Liver (tissue), 3 donors: ENCODE measurements around the gene ENOPH1.

ENCODE experiments used
- EGR1 ChIP-seq, 2 donors: IDR thresholded peaks; 2 replicates each; pipeline ENCODE4 v1.6.1; 2016 to 2018; ENCODE audit warnings: antibody characterized with exemption in 2 of 2, low read depth in 2 of 2
- FOXA1 ChIP-seq: IDR thresholded peaks from 2 replicates; pipeline ENCODE4 v1.6.1; 2016; ENCODE audit warnings: antibody characterized with exemption
- GABPA ChIP-seq, 2 donors: IDR thresholded peaks in 1 of 2; conservative IDR thresholded peaks in 1 of 2; 2 replicates each; pipeline ENCODE4 v1.6.1; 2016; ENCODE audit warnings: antibody characterized with exemption in 2 of 2, mild to moderate bottlenecking in 1 of 2, moderate library complexity in 1 of 2
- RAD21 ChIP-seq, 2 donors: IDR thresholded peaks; 2 replicates each; pipeline ENCODE4 v1.6.1; 2016; ENCODE audit warnings: antibody characterized with exemption in 2 of 2, mild to moderate bottlenecking in 2 of 2
- RXRA ChIP-seq, 2 donors: IDR thresholded peaks; 2 replicates each; pipeline ENCODE4 v1.6.1; 2017 to 2018; ENCODE audit warnings: antibody characterized with exemption in 2 of 2, mild to moderate bottlenecking in 1 of 2
- SP1 ChIP-seq: IDR thresholded peaks from 2 replicates; pipeline ENCODE4 v1.6.1; 2018; ENCODE audit warnings: antibody characterized with exemption, mild to moderate bottlenecking
- TAF1 ChIP-seq: conservative IDR thresholded peaks from 2 replicates; pipeline ENCODE4 v1.6.1; 2016; ENCODE audit warnings: antibody characterized with exemption, mild to moderate bottlenecking
- YY1 ChIP-seq: IDR thresholded peaks from 2 replicates; pipeline ENCODE4 v1.6.1; 2016; ENCODE audit warnings: antibody characterized with exemption, mild to moderate bottlenecking
- TF ChIP-seq, protein P1 (sequence below): fragments of 150-350 bp; IDR thresholded peaks from 2 replicates; pipeline ENCODE4 v1.5.1; 2017; ENCODE audit warnings: improper control_type of control experiment, low read depth, low read length; ENCODE audit not compliant: missing input control
- TF ChIP-seq, protein P2 (sequence below): IDR thresholded peaks from 2 replicates; pipeline ENCODE4 v1.6.1; 2016; ENCODE audit warnings: antibody characterized with exemption
- TF ChIP-seq, protein P3 (sequence below): IDR thresholded peaks from 2 replicates; pipeline ENCODE4 v1.6.1; 2016; ENCODE audit warnings: antibody characterized with exemption
- TF ChIP-seq, protein P4 (sequence below): IDR thresholded peaks from 2 replicates; pipeline ENCODE4 v1.6.1; 2016; ENCODE audit warnings: antibody characterized with exemption, mild to moderate bottlenecking
- TF ChIP-seq, protein P5 (sequence below): IDR thresholded peaks from 2 replicates; pipeline ENCODE4 v1.6.1; 2016; ENCODE audit warnings: antibody characterized with exemption
- donor health status: healthy.
- donor health status: healthy.

DNA sequence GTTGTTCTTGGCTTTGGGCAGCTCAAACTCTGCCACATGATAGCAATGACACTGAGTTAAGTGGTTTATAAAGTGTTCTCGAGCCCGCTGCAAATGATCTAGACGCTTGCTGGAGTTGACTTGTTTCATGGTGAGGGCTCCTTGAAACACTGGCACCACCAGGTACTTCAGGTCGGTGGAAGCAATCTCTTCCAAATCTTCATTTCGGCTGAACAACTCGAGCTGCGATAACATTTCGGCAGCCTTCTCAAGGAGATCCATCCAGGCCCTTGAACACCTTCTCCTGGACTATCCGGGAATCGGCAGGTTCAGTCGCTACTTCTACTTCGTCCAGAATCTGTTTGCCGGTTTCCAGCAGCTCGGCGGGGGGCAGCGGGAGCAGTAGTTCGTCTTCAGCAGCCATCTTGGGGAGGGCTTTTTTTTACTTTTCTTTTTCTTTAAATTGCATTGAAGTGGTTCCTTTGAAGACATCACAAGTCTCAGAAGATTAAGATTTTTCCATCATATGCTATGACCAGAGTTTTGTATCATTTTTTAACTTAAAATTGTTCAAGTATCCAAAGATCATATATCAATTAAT, 28.1 kb upstream of the ENOPH1 start:
- TF ChIP-seq, protein P1, sequence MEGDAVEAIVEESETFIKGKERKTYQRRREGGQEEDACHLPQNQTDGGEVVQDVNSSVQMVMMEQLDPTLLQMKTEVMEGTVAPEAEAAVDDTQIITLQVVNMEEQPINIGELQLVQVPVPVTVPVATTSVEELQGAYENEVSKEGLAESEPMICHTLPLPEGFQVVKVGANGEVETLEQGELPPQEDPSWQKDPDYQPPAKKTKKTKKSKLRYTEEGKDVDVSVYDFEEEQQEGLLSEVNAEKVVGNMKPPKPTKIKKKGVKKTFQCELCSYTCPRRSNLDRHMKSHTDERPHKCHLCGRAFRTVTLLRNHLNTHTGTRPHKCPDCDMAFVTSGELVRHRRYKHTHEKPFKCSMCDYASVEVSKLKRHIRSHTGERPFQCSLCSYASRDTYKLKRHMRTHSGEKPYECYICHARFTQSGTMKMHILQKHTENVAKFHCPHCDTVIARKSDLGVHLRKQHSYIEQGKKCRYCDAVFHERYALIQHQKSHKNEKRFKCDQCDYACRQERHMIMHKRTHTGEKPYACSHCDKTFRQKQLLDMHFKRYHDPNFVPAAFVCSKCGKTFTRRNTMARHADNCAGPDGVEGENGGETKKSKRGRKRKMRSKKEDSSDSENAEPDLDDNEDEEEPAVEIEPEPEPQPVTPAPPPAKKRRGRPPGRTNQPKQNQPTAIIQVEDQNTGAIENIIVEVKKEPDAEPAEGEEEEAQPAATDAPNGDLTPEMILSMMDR = no peak
- TF ChIP-seq, protein P2, sequence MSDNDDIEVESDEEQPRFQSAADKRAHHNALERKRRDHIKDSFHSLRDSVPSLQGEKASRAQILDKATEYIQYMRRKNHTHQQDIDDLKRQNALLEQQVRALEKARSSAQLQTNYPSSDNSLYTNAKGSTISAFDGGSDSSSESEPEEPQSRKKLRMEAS = no peak
- TF ChIP-seq EGR1 (IDR thresholded peaks at IDR 0.05; ENCODE audit: low read depth in 2 of 2) = no peak
- no peak for TF ChIP-seq TAF1
- no peak for TF ChIP-seq SP1
- TF ChIP-seq, protein P3, sequence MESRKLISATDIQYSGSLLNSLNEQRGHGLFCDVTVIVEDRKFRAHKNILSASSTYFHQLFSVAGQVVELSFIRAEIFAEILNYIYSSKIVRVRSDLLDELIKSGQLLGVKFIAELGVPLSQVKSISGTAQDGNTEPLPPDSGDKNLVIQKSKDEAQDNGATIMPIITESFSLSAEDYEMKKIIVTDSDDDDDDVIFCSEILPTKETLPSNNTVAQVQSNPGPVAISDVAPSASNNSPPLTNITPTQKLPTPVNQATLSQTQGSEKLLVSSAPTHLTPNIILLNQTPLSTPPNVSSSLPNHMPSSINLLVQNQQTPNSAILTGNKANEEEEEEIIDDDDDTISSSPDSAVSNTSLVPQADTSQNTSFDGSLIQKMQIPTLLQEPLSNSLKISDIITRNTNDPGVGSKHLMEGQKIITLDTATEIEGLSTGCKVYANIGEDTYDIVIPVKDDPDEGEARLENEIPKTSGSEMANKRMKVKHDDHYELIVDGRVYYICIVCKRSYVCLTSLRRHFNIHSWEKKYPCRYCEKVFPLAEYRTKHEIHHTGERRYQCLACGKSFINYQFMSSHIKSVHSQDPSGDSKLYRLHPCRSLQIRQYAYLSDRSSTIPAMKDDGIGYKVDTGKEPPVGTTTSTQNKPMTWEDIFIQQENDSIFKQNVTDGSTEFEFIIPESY = no peak
- no peak for TF ChIP-seq RXRA (IDR thresholded peaks at IDR 0.05)
- no peak for TF ChIP-seq RAD21 (IDR thresholded peaks at IDR 0.05)
- TF ChIP-seq, protein P4, sequence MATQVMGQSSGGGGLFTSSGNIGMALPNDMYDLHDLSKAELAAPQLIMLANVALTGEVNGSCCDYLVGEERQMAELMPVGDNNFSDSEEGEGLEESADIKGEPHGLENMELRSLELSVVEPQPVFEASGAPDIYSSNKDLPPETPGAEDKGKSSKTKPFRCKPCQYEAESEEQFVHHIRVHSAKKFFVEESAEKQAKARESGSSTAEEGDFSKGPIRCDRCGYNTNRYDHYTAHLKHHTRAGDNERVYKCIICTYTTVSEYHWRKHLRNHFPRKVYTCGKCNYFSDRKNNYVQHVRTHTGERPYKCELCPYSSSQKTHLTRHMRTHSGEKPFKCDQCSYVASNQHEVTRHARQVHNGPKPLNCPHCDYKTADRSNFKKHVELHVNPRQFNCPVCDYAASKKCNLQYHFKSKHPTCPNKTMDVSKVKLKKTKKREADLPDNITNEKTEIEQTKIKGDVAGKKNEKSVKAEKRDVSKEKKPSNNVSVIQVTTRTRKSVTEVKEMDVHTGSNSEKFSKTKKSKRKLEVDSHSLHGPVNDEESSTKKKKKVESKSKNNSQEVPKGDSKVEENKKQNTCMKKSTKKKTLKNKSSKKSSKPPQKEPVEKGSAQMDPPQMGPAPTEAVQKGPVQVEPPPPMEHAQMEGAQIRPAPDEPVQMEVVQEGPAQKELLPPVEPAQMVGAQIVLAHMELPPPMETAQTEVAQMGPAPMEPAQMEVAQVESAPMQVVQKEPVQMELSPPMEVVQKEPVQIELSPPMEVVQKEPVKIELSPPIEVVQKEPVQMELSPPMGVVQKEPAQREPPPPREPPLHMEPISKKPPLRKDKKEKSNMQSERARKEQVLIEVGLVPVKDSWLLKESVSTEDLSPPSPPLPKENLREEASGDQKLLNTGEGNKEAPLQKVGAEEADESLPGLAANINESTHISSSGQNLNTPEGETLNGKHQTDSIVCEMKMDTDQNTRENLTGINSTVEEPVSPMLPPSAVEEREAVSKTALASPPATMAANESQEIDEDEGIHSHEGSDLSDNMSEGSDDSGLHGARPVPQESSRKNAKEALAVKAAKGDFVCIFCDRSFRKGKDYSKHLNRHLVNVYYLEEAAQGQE = no peak
- TF ChIP-seq GABPA (IDR thresholded peaks at IDR 0.05 in 1 of 2, conservative IDR thresholded peaks at IDR 0.05 in 1 of 2) = no peak
- TF ChIP-seq, protein P5, sequence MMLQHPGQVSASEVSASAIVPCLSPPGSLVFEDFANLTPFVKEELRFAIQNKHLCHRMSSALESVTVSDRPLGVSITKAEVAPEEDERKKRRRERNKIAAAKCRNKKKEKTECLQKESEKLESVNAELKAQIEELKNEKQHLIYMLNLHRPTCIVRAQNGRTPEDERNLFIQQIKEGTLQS = no peak
- no peak for TF ChIP-seq FOXA1
- no peak for TF ChIP-seq YY1
